Left renal pelvis (tissue), 4 donors: ENCODE results near the gene TMEM62. TPM values are rescaled to one million over a fixed set of nuclear protein-coding genes. Genes with fewer than 3 reads are reported as not detected.
"Not testable (repeated sequence)": the region's sequence is repeated elsewhere in the genome, so short reads cannot be mapped to it uniquely, and the experiment has no call there.

Source experiments
- DNase-seq, 4 donors: peaks; one replicate each; pipeline ENCODE4 v3.0.0-alpha.2; 2013; ENCODE audit warnings: low read depth in 4 of 4, low spot score in 3 of 4
- polyA plus RNA-seq, 4 donors: library from polyadenylated mRNA; unstranded; fragments of 120-200 nt; gene quantifications; one replicate each; pipeline ENCODE4 v1.2.1, GENCODE V29; 2013; ENCODE audit not compliant: insufficient read length in 4 of 4

The TMEM62 gene
- polyA plus RNA-seq, 4 donors = 5.5 to 18.0 (median 16.5) TPM

DNA sequence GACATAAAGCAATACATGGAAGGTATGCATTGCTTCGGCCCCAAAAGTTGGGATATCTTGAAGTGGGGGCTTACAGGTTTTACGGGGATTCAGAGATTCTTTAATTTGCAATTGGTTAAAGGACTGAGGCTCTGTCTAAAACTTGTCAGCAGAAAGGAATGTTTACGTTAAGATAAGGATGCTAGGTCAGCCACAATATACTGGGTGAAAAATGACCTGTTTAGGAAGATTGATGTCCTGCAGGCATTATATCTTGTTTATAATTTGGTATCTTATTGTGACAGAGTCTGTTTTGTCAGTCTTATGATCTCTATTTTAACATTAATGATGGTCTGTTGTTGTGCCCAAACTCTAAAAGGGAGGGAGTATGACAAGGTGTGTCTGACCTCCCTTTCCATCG lies 36.5 kb downstream of the TMEM62 start:
- DNase-seq = no peak

DNA sequence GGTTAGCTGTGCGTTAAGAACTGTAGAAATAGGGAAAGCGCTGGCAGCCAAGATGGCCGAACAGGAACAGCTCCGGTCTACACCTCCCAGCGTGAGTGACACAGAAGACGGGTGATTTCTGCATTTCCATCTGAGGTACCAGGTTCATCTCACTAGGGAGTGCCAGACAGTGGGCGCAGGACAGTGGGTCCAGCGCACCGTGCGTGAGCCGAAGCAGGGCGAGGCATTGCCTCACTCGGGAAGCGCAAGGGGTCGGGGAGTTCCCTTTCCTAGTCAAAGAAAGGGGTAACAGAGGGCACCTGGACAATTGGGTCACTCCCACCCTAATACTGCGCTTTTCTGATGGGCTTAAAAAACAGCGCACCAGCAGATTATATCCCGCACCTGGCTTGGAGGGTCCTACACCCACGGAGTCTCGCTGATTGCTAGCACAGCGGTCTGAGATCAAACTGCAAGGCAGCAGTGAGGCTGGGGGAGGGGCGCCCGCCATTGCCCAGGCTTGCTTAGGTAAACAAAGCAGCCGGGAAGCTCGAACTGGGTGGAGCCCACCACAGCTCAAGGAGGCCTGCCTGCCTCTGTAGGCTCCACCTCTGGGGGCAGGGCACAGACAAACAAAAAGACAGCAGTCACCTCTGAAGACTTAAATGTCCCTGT lies 42.4 kb downstream of the TMEM62 start:
- not testable (repeated sequence) for DNase-seq

DNA sequence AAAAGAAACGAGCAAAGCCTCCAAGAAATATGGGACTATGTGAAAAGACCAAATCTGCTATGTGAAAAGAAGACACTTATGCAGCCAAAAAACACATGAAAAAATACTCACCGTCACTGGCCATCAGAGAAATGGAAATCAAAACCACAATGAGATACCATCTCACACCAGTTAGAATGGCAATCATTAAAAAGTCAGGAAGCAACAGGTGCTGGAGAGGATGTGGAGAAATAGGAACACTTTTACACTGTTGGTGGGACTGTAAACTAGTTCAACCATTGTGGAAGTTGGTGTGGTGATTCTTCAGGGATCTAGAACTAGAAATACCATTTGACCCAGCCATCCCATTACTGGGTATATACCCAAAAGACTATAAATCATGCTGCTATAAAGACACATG lies 43.8 kb downstream of the TMEM62 start:
- DNase-seq = not testable (repeated sequence)

DNA sequence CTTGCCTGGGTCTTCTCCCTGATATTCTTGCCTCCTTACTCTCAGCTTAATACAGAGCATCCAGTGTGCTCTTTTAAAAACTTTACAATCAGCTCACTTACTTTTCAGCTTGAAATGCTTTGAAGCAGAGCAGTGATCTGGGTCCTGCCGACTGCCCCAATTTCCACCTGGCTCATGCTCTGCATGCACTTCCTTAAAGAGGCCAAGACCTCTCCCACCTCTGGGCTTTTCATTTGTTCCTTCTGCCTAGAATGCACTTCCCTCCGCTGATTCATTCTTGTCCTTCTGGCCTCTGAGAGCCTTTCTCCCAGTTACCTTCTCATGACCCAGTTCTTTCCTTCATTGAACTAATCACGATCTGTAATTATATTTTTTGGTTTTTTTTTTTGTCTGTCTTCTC lies 49.9 kb downstream of the TMEM62 start:
- no peak for DNase-seq

DNA sequence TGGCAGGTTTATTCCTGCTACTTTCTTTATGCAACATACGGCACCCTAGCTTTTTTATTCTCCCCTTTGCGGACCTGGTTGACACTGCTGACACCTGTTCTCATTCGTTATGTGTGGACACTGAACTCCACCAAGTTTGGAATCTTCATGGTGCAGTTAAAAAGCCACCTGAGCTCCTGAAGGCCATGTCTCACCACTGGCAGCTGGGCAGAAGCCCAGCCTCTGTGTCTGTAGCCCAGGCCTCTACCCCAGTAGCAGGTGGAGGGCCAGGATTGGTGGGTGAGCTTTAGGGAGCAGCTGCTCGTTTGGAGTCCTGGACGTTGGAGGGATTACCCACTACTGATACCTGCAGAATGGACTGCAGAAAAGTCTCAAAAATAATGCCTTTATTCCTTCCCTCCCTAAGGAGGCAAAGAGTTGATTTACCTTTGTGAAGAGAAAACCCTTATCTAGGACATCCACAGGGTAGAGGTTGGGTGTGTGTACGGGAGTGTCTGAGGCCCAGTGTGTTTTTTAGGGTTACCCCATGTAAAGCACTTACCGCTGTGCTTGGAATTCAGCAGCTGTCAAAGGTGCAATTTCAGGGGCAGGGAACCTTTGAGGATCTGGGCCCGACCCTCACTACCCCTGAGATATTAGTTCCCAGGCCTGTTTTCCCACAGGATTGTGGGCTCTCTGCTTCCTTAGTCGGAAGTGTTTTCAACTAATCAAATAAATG lies 51.2 kb downstream of the TMEM62 start:
- DNase-seq = no peak

DNA sequence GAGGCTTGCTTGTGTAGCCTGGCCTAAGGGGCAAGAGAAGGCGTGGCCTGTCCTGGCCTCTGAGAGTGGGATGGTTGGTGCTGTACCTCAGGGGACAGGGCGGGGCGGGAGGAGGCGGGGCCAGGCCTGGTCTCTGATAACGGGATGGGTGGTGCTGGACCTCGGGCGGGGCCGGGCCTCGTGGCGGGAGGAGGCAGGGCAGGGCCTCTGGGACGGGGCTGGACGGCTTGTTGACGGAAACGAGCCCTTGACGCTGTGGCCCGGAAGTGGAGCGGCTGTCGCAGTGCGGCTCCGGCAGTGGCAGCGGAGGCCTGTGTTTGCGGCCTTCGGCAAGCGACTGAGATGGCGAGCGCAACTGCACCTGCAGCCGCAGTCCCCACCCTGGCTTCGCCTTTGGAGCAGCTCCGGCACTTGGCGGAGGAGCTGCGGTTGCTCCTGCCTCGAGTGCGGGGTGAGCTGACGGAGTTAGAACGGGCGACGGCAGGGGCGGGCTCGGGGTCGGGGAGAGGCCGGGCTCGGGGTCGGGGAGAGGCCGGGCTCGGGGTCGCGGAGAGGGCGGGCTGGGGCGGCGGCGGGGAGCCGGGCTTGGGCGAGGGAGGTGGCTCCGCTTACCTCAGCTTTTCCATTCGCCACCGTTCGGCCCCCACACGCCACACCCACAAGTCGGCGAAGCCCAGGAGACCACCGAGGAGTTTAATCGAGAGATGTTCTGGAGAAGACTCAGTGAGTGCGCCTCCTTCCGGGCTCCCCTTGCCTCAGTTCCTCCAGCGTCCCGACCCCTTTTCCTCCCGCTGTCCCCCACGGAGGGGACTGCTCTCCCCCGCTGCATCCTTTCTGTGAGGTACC lies 52.0 kb downstream of the TMEM62 start, which contains the start of gene CCNDBP1:
CCNDBP1 (plus strand) TSS at position 247 of the 846 bp plus-strand sequence; CDS start at position 343, 96 bp downstream.
- peak in 3 of 4 donors; percentile 42 to 58 (median 51) for DNase-seq

DNA sequence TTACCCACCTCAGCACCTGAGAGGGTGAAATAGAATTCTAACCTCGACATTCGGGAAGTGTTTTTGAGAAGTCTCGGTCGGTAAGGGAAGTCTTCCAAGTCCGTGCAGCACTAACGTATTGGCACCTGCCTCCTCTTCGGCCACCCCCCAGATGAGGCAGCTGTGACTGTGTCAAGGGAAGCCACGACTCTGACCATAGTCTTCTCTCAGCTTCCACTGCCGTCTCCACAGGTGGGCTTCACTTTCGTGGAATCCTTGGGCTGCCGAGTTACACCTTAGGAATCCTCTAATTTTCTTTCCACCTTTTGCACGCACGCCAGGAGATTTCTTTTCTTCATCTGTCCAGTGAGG lies 52.6 kb downstream of the TMEM62 start:
- no peak for DNase-seq

DNA sequence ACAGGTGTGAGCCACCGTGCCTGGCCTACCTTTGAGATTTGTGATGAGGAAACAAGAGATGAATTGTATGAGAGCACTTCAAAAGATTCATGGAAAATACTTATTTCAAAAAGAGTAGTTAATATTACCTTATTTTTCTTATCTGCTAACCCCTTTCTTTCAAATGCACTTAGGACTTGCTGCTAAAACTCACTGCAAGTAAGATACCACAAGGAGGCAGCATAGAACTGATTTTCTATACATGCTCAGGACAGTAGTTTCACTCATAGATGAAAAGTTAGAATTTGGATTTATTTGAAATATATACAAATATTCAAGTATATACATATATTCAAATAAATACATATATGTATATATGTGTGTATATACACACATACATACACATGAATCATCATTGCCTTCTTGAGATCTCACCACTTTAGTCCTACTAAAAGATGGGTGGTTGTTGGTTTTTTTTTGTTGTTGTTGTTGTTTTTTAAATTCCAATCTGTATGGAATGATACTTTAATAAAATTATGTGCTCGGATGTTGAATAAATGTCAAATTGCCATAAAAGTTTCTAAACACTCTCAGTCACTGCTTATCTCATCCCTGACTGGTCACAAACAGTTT lies 54.3 kb downstream of the TMEM62 start:
- no peak for DNase-seq

DNA sequence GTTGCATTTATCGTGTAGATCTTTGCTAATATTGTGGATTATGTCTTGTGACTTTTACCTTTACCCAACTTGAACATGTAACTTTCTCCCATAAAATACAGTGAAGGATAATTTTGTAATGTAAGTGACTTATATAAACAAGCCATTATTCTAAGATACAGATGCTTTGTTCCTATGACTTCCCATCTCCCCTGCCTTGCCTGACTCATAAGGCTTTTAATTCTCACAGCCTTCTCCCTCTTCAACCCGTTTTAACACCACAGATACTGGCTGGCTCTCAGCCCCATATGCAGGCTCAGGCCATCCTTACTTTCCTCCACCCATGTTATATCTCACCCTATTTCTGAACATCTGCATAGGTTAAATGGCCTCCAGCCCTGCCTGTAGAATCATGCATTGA lies 55.9 kb downstream of the TMEM62 start:
- no peak for DNase-seq

DNA sequence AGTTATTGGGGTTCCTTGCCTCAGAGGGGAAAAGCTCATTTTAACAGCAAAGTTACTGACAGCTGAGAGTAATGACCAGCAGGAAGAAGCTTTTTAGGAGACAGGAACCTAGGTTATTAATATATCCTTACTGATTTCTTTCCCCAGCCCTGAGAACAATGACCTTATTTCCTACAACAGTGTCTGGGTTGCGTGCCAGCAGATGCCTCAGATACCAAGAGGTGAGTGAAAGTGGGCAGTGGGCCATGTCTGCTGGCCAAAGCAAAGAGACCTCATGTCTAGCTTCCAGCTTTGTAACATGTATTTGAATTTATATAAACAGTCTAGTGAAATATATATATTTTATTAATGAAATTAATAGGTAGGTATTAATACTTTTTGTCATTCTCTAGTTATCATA lies 56.8 kb downstream of the TMEM62 start:
- DNase-seq = no peak

DNA sequence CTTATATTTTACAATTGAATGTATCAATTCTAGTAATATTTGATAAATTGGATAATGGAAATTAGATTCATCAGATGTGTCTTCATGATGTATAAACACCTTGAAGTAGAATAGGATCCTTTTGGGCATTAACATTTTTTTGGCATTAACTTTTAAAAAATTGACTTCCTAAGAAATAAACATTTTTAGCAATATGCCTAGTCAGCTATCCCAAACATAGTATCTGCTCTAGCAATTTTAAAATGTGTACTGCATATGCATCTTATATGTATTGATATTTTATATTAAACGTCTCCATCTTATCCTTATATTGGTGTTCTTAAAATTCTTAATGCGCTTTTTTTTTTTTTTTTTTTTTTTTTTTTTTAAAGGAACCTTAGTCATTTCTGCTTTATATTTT lies 60.3 kb downstream of the TMEM62 start:
- no peak for DNase-seq

DNA sequence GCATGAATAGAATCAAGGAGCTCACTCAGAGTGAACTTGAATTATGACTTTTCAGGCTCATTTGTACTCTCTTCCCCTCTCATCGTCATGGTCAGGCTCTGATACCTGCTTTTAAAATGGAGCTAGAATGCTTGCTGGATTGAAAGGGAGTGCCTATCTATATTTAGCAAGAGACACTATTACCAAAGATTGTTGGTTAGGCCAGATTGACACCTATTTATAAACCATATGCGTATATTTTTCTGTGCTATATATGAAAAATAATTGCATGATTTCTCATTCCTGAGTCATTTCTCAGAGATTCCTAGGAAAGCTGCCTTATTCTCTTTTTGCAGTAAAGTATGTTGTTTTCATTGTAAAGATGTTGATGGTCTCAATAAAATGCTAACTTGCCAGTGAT lies 61.4 kb downstream of the TMEM62 start:
- DNase-seq = no peak

DNA sequence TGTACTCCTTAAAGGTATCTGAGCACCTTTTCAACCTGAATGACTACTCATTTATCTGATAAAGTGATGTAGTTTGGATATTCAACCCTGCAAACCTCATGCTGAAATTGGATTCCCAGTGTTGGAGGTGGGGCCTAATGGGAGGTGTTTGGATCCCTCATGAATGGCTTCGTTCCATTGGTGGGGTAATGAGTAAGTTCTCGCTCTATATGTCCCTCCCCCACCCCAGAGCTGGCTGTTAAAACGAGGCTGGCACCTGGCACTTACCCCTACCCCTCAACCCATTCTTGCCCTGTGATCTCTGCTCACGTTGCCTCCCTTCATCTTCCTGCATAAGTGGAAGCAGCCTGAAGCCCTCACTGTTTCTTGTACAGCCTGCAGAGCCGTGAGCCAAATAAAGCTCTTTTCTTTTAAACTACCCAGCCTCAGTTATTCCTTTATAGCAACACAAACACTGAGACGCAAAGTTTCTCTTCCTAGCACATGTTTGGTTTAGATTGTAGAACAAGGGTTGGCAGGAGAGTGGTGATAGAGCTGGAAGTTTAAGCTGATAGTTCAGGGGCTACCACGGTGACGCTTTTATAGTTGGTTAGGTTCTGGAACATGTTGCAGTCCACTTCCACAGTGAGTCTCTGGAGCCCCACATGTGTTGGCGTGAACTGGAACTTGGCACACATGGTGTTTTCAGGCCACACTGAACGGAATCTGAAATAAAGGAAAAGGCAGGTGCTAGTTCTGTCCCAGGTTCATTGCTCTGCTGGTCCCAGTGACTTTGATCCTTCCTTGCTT lies 63.6 kb downstream of the TMEM62 start:
- no peak for DNase-seq

DNA sequence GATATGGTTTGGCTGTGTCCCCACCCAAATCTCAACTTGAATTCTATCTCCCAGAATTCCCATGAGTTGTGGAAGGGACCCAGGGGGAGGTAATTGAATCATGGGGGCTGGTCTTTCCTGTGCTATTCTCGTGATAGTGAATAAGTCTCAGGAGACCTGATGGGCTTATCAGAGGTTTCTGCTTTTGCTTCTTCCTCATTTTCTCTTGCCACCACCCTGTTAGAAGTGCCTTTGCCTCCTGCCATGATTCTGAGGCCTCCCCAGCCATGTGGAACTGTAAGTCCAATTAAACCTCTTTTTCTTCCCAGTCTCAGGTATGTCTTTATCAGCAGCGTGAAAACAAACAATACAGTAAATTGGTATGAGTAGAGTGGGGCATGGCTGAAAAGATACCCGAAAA lies 64.4 kb downstream of the TMEM62 start:
- DNase-seq = not testable (repeated sequence)

DNA sequence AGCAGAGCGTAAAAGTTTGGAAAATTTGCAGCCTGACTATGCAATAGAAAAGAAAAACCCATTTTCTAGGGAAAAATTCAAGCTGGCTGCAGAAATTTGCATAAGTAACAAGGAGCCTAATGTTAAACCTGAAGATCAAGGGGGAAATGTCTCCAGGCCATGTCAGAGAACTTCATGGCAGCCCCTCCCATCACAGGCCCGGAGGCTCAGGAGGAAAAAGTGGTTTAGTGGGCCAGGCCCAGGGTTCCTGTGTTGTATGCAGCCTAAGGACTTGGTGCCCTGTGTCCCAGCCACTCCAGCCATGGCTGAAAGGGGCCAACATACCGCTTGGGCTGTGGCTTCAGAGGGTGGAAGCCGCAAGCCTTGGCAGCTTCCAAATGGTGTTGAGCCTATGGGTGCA lies 65.2 kb downstream of the TMEM62 start:
- not testable (repeated sequence) for DNase-seq

DNA sequence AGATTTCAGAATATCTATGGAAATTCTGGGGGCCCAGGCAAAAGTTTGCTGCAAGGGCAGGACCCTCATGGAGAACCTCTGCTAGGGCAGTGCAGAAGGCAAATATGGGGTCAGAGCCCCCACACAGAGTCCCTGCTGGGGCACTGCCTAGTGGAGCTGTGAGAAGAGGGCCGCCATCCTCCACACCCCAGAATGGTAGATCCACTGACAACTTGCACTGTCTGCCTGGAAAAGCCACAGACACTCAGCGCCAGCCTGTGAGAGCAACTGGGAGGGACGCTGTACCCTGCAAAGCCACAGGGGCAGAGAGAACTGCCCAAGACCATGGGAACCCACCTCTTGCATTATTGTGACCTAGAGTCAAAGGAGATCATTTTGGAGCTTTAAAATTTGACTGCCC lies 65.6 kb downstream of the TMEM62 start:
- no peak for DNase-seq

DNA sequence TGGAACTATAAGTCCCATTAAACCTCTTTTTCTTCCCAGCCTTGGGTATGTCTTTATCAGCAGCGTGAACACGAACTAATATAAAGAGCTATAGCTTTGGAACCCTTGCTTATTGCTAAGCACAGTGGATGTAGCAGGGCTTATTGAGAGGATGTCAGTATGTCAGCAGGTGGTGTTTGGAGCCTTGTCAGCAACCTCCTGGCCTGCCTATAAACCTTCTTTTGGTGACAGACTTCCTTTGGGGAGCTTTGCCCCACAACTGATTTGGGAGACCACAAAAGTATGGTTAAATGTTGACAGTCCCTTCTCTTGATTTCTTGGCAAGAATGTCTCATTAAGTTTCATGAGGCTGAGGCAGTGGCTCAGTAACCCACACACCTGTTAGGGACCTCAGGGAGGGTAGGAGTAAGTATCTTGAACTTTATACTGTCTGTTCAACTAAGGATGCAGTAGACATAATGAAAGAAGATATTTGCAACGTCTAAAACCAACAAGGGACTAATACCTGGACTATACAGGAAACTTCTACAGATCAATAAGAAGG lies 66.6 kb downstream of the TMEM62 start:
- no peak for DNase-seq

DNA sequence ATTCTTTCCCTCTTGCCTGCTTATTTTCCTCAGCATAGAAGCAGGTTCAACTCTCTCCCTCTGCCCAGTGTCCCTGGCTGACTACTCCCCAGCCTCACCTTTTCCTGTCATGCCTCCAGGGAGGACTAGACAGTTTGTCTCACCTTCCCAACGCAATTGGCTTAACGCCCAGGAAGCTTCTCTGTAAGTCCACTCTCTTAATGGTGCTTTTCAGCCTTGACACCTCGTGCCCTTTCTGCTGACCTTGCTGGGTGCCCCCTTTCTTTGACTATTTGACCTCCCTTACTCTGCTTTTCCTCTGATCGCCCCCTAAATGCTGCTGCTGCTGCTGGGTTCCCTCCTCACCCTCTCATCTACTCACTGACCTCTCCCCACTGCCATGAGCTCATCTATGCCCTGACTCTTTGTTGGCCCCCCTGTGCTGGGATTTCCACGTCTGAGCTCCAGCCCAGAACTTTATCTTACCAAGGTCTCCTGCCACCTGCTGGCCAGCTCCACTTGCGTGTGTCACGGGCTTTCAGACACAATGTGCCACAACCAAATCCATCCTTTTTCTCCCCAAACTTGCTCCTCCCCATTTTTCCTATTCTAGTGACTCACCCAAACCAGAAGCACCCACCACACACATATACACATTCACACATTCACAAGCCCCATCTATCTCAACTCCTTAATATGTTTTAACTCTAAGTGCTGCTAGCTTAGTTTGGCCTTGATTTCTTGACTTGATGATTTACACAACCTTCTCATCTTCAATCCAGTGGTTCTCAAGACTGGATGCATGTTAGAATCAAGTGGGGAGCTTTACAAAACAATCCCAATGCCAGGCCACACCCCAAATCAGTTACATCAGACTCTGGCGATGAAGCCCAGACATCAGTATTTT lies 70.9 kb downstream of the TMEM62 start:
- DNase-seq = no peak

DNA sequence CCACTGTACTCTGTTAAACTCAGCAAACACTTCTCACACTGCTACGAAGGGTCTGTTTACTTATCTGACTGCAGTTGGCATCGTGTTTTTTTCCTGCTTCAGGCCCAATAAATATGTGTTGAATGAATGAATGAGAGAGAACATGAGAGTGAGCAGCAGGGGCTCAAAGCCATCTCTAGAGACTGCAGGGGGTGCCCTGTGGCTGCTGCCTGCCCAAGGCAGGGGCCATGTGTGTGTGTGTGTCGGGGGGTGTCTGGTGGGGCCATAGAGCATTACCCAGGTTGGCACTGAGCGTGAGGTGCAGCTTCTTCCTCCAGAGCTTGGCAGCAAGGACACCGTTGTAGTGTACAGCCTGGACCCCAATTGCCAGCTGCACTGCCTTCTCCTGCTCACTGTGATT lies 72.7 kb downstream of the TMEM62 start:
- no peak for DNase-seq
